DOHH2 (cell line): ENCODE measurements around the gene PRIM2.
"Not testable (repeated sequence)": the region's sequence is repeated elsewhere in the genome, so short reads cannot be mapped to it uniquely, and the experiment has no call there.

ENCODE experiments used
- EZH2phosphoT487 ChIP-seq: fragments of 200-600 bp; sonication (generic); IDR thresholded peaks from 2 replicates; pipeline ENCODE4 v1.6.1; 2017; ENCODE audit warnings: borderline replicate concordance, mild to moderate bottlenecking, antibody characterized with exemption, low read length, moderate library complexity, mixed read lengths
- TF ChIP-seq, protein P1 (sequence below): fragments of 200-600 bp; sonication (generic); IDR thresholded peaks from one replicate; pipeline ENCODE4 v1.5.1; 2014; ENCODE audit warnings: antibody characterized with exemption, mild to moderate bottlenecking, low read depth, low read length; ENCODE audit not compliant: poor library complexity, severe bottlenecking

DNA sequence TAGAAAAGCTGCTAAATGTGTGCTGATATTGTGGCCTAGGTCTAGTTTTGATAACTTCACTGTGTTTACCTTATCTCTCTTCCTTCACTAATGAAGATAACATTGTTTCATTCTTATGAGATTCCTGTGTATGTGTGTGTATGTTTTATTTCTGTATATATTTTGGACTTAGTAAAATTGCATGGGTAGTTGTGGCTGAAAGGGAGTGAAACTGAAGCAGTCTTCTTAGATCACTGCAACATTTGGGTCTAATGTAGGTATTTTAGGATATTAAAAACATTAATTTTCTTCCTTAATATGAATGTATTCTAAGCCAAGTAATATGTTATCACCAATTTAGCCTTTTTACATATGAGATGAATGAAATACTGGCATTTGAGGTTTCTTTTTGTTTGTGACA, 114.3 kb downstream of the PRIM2 start:
- TF ChIP-seq, protein P1, sequence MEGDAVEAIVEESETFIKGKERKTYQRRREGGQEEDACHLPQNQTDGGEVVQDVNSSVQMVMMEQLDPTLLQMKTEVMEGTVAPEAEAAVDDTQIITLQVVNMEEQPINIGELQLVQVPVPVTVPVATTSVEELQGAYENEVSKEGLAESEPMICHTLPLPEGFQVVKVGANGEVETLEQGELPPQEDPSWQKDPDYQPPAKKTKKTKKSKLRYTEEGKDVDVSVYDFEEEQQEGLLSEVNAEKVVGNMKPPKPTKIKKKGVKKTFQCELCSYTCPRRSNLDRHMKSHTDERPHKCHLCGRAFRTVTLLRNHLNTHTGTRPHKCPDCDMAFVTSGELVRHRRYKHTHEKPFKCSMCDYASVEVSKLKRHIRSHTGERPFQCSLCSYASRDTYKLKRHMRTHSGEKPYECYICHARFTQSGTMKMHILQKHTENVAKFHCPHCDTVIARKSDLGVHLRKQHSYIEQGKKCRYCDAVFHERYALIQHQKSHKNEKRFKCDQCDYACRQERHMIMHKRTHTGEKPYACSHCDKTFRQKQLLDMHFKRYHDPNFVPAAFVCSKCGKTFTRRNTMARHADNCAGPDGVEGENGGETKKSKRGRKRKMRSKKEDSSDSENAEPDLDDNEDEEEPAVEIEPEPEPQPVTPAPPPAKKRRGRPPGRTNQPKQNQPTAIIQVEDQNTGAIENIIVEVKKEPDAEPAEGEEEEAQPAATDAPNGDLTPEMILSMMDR, result not testable (repeated sequence)
- not testable (repeated sequence) for TF ChIP-seq EZH2phosphoT487
